Measurements from ENCODE around the gene IRF9.

- TF ChIP-seq, protein P1, sequence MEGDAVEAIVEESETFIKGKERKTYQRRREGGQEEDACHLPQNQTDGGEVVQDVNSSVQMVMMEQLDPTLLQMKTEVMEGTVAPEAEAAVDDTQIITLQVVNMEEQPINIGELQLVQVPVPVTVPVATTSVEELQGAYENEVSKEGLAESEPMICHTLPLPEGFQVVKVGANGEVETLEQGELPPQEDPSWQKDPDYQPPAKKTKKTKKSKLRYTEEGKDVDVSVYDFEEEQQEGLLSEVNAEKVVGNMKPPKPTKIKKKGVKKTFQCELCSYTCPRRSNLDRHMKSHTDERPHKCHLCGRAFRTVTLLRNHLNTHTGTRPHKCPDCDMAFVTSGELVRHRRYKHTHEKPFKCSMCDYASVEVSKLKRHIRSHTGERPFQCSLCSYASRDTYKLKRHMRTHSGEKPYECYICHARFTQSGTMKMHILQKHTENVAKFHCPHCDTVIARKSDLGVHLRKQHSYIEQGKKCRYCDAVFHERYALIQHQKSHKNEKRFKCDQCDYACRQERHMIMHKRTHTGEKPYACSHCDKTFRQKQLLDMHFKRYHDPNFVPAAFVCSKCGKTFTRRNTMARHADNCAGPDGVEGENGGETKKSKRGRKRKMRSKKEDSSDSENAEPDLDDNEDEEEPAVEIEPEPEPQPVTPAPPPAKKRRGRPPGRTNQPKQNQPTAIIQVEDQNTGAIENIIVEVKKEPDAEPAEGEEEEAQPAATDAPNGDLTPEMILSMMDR (IDR thresholded peaks at IDR 0.05) = peak in 1 of 5 experiments; percentile 10
- TF ChIP-seq POLR2A (IDR thresholded peaks at IDR 0.05) (peak in 1 of 2 donors; percentile 10), EP300 (IDR thresholded peaks at IDR 0.05) (peak; percentile 37 to 50)
These were observed 47.1 kb upstream of the IRF9 start for GRCh38 chr14:24113801-24114531.

All from tibial nerve (tissue), 4 donors.